B cell (primary cell): ENCODE results near the gene MCTP1. TPM values are rescaled to one million over a fixed set of nuclear protein-coding genes. Genes with fewer than 3 reads are reported as not detected.

Experiments used
- ATAC-seq: fragments of 200-7000 bp; cut with Tn5 transposase; one replicate; pipeline ENCODE4 v1.10.0; 2021; ENCODE audit warnings: low read depth, mild to moderate bottlenecking, moderate number of reproducible peaks, moderate library complexity
- CTCF ChIA-PET: fragments of 350-600 bp; sonication (Branson Sonifier 250); formaldehyde crosslinking; loops from one replicate; lab custom pipeline; 2021; ENCODE audit warnings: antibody characterized with exemption, inconsistent platforms; lab: Charles Lee
- POLR2A ChIA-PET: fragments of 350-600 bp; sonication (Branson Sonifier 250); formaldehyde crosslinking; loops from one replicate; lab custom pipeline; 2021; ENCODE audit warnings: antibody characterized with exemption; lab: Charles Lee
- DNase-seq: peaks from one replicate; pipeline ENCODE4 v3.0.0; 2013
- H2AFZ ChIP-seq: 2 replicates; pipeline ENCODE4 v1.6.1; 2012; ENCODE audit warnings: mild to moderate bottlenecking, low read depth, low read length; ENCODE audit not compliant: insufficient read depth, poor library complexity, severe bottlenecking
- H3K27ac ChIP-seq, 2 donors: 1 replicate in 1 of 2; 2 replicates in 1 of 2; pipeline ENCODE4 v1.5.1; 2012 to 2013; ENCODE audit warnings: low read length in 2 of 2, mild to moderate bottlenecking in 2 of 2, moderate library complexity in 1 of 2
- H3K27me3 ChIP-seq, 4 experiments: fragments of 200-600 bp in 1 of 4; sonication (generic) in 1 of 4; replicated peaks in 1 of 4; 1 replicate in 2 of 4; 2 replicates in 2 of 4; pipeline versions ENCODE4 v1.6.1 to v1.7.0; 2013 to 2016; ENCODE audit warnings: low read length in 3 of 4, mild to moderate bottlenecking in 2 of 4, mixed read lengths in 1 of 4, moderate library complexity in 1 of 4; ENCODE audit not compliant: insufficient read depth in 4 of 4, control insufficient read depth in 3 of 4; ENCODE audit errors: control extremely low read depth in 1 of 4
- H3K36me3 ChIP-seq, 2 experiments: replicated peaks in 1 of 2; 1 replicate in 1 of 2; 2 replicates in 1 of 2; pipeline versions ENCODE4 v1.6.1 to v1.7.1; 2013; ENCODE audit warnings: low read length in 1 of 2; ENCODE audit not compliant: insufficient read depth in 2 of 2, control insufficient read depth in 1 of 2; ENCODE audit errors: control extremely low read depth in 1 of 2, extremely low read depth in 1 of 2
- H3K4me1 ChIP-seq, 2 donors: fragments of 200-600 bp in 1 of 2; sonication (generic) in 1 of 2; 1 replicate in 1 of 2; 2 replicates in 1 of 2; pipeline versions ENCODE4 v1.5.1 to v1.6.1; 2013 to 2017; ENCODE audit warnings: low read length in 2 of 2; ENCODE audit not compliant: control insufficient read depth in 2 of 2, insufficient read depth in 2 of 2
- H3K4me2 ChIP-seq: replicated peaks from 2 replicates; pipeline ENCODE3; 2012; ENCODE audit warnings: mild to moderate bottlenecking, low read depth, low read length; ENCODE audit not compliant: poor library complexity, severe bottlenecking
- H3K4me3 ChIP-seq, 5 experiments: fragments of 200-600 bp in 1 of 5; sonication (generic) in 1 of 5; 1 replicate in 3 of 5; 2 replicates in 2 of 5; pipeline versions ENCODE4 v1.5.1 to v1.7.0; 2011 to 2016; ENCODE audit warnings: low read length in 4 of 5, mild to moderate bottlenecking in 4 of 5, low read depth in 2 of 5, control low read depth in 1 of 5, moderate library complexity in 1 of 5; ENCODE audit not compliant: insufficient read depth in 1 of 5; ENCODE audit errors: control extremely low read depth in 1 of 5, extremely low read depth in 1 of 5
- H3K79me2 ChIP-seq: fragments of 200-600 bp; sonication (generic); one replicate; pipeline ENCODE4 v1.6.0; 2016; ENCODE audit warnings: low read length; ENCODE audit not compliant: control insufficient read depth, insufficient read depth
- H3K9ac ChIP-seq: fragments of 200-600 bp; sonication (generic); 2 replicates; pipeline ENCODE4 v1.6.1; 2017; ENCODE audit warnings: mild to moderate bottlenecking, low read length, moderate library complexity
- H3K9me3 ChIP-seq, 3 donors: one replicate each; pipeline versions ENCODE4 v1.6.1 to v1.7.1; 2013; ENCODE audit warnings: low read length in 2 of 3; ENCODE audit not compliant: control insufficient read depth in 2 of 3, insufficient read depth in 1 of 3; ENCODE audit errors: control extremely low read depth in 1 of 3
- H4K20me1 ChIP-seq: 2 replicates; pipeline ENCODE4 v1.6.0; 2012; ENCODE audit warnings: mild to moderate bottlenecking, low read length; ENCODE audit not compliant: insufficient read depth, control insufficient read depth, poor library complexity, severe bottlenecking
- H3K27ac Mint-ChIP-seq: one replicate; pipeline ENCODE4 v1.8.0; 2021; ENCODE audit warnings: mixed read lengths
- H3K27me3 Mint-ChIP-seq: one replicate; pipeline ENCODE4 v1.8.0; 2021; ENCODE audit warnings: mixed read lengths
- H3K4me1 Mint-ChIP-seq: one replicate; pipeline ENCODE4 v1.8.0; 2021; ENCODE audit warnings: mixed read lengths
- H3K4me3 Mint-ChIP-seq: one replicate; pipeline ENCODE4 v1.8.0; 2021; ENCODE audit warnings: mixed read lengths
- H3K9me3 Mint-ChIP-seq: one replicate; pipeline ENCODE4 v1.8.0; 2022; ENCODE audit warnings: mixed read lengths; ENCODE audit not compliant: insufficient read depth
- CTCF ChIP-seq: fragments of 200-600 bp; IDR thresholded peaks from one replicate; pipeline ENCODE4 v1.8.0; 2022; ENCODE audit warnings: antibody characterized with exemption, mild to moderate bottlenecking
- EZH2 ChIP-seq: IDR thresholded peaks from 2 replicates; pipeline ENCODE4 v1.6.1; 2012; ENCODE audit warnings: borderline replicate concordance, low read depth, mild to moderate bottlenecking, moderate library complexity, low read length; ENCODE audit not compliant: insufficient read depth, poor library complexity, severe bottlenecking
- WGBS: methylation state at CpG from one replicate; pipeline ENCODE4 v1.1.5; 2013; ENCODE audit warnings: missing lambda C conversion rate; ENCODE audit not compliant: insufficient coverage; 5-methylcytosine and 5-hydroxymethylcytosine counted together
- intact Hi-C: fragments of 100-400 bp; cut with micrococcal nuclease; formaldehyde crosslinking; loops from one replicate; pipeline ENCODE4 v1.10.0; 2022
- polyA plus RNA-seq: library from polyadenylated mRNA; depleted of rRNA; stranded (reverse); fragments of >200 nt; gene quantifications from 2 replicates; pipeline ENCODE4 v1.2.3, GENCODE V29; 2012
- total RNA-seq, 2 donors: library from RNA; stranded (reverse); fragments of 120-200 nt in 1 of 2; gene quantifications; 1 replicate in 1 of 2; 2 replicates in 1 of 2; pipeline versions ENCODE4 v1.2.3 to v1.2.4, GENCODE V29; 2013 to 2022

The MCTP1 gene
- total and polyA plus RNA-seq, 2 donors (not counting 1 experiment from before 2014, with no cell fraction given): 0.42 to 2.5 TPM

GRCh38 chr5:94849324-94849723 lies 435.6 kb downstream of the MCTP1 start:
- Histone ChIP-seq H3K79me2 (no peaks in the 10 kb centered on the region), H3K27me3 (no peaks in the 10 kb centered on the region), H3K9me3 (no peaks in the 10 kb centered on the region), H3K36me3 (no peaks in the 10 kb centered on the region), H3K27ac (no peak overlapping the region), H3K4me3 (no peak overlapping the region), H3K9ac (no peak overlapping the region), H4K20me1 (no peaks in the 10 kb centered on the region), H2AFZ (no peak overlapping the region), H3K4me2 (no peak overlapping the region), H3K4me1 (no peaks in the 10 kb centered on the region)
- intact Hi-C loops: loop anchor here (10.0 kb wide), 1 partner anchor 105 kb away; no protein-coding TSS in a partner anchor
- Mint-ChIP-seq H3K27me3 (no peaks in the 10 kb centered on the region), H3K9me3 (no peaks in the 10 kb centered on the region), H3K4me1 (peaks cover 3% of the 10 kb centered on the region), H3K27ac (no peak overlapping the region), H3K4me3 (no peak overlapping the region)
- no peak for DNase-seq
- ATAC-seq: no peak
- WGBS: no CpG with 5 or more reads among the region's 4 CpGs
- POLR2A ChIA-PET: no interaction called here
- TF ChIP-seq CTCF (no peak), EZH2 (no peak)
- CTCF ChIA-PET: interaction anchor here (1.5 to 2.2 kb wide), 3 partner anchors 17 to 325 kb away, joined by 4 to 10 read pairs (median 4); no protein-coding TSS in a partner anchor

- Histone ChIP-seq H3K36me3 (no peaks in the 10 kb centered on the region), H3K27me3 (no peaks in the 10 kb centered on the region), H4K20me1 (no peaks in the 10 kb centered on the region), H2AFZ (no peak overlapping the region), H3K4me2 (no peak overlapping the region), H3K27ac (no peak overlapping the region), H3K9me3 (no peaks in the 10 kb centered on the region), H3K79me2 (no peaks in the 10 kb centered on the region), H3K9ac (no peak overlapping the region), H3K4me1 (no peaks in the 10 kb centered on the region), H3K4me3 (no peak overlapping the region)
- ATAC-seq (no peak), DNase-seq (no peak)
- no peak for TF ChIP-seq EZH2
- no peak for TF ChIP-seq CTCF
- WGBS: no CpG with 5 or more reads among the region's 2 CpGs
- CTCF ChIA-PET: interaction anchor here (0.9 to 1.3 kb wide), 2 partner anchors 15 to 110 kb away, joined by 3 to 5 read pairs; no protein-coding TSS in a partner anchor
- H3K27ac Mint-ChIP-seq: no peak overlapping the region
- H3K4me3 Mint-ChIP-seq: no peak overlapping the region
- H3K4me1 Mint-ChIP-seq: peaks cover 3% of the 10 kb centered on the region
- H3K9me3 Mint-ChIP-seq: no peaks in the 10 kb centered on the region
- POLR2A ChIA-PET: no interaction called here
- no peaks in the 10 kb centered on the region for H3K27me3 Mint-ChIP-seq
- intact Hi-C loops: loop anchor here (10.0 kb wide), 1 partner anchor 103 kb away; no protein-coding TSS in a partner anchor
Measured at GRCh38 chr5:94847726-94848125, 437.2 kb downstream of the MCTP1 start.
